ENCODE data around the gene IGFBP7.

The IGFBP7 gene

GRCh38 chr4:57097711-57098110 lies 12.5 kb downstream of the IGFBP7 start:
- no peak for DNase-seq
- TF ChIP-seq POLR2A (IDR thresholded peaks at IDR 0.05; ENCODE audit: low read length) (no peak), GATA1 (IDR thresholded peaks at IDR 0.05; ENCODE audit: low read depth, low read length) (no peak)

- no peak for DNase-seq
- TF ChIP-seq POLR2A (IDR thresholded peaks at IDR 0.05; ENCODE audit: low read length) (no peak), GATA1 (IDR thresholded peaks at IDR 0.05; ENCODE audit: low read depth, low read length) (no peak)
These were observed 14.2 kb downstream of the IGFBP7 start for GRCh38 chr4:57095956-57096355.

GRCh38 chr4:57095245-57095644 lies 14.9 kb downstream of the IGFBP7 start:
- TF ChIP-seq POLR2A (IDR thresholded peaks at IDR 0.05; ENCODE audit: low read length) (no peak), GATA1 (IDR thresholded peaks at IDR 0.05; ENCODE audit: low read depth, low read length) (no peak)
- DNase-seq = no peak

- TF ChIP-seq GATA1 (IDR thresholded peaks at IDR 0.05; ENCODE audit: low read depth, low read length) = no peak
- no peak for TF ChIP-seq POLR2A (IDR thresholded peaks at IDR 0.05; ENCODE audit: low read length)
- DNase-seq = no peak
These were observed 15.4 kb downstream of the IGFBP7 start for GRCh38 chr4:57094832-57095223.

- no peak for DNase-seq
- TF ChIP-seq POLR2A (IDR thresholded peaks at IDR 0.05; ENCODE audit: low read length) = no peak
- no peak for TF ChIP-seq GATA1 (IDR thresholded peaks at IDR 0.05; ENCODE audit: low read depth, low read length)
These were observed 16.0 kb downstream of the IGFBP7 start for GRCh38 chr4:57093845-57094831.

- TF ChIP-seq GATA1 (IDR thresholded peaks at IDR 0.05; ENCODE audit: low read depth, low read length) = no peak
- no peak for TF ChIP-seq POLR2A (IDR thresholded peaks at IDR 0.05; ENCODE audit: low read length)
- no peak for DNase-seq
These were observed 18.5 kb downstream of the IGFBP7 start for GRCh38 chr4:57091657-57092162.

- TF ChIP-seq POLR2A (IDR thresholded peaks at IDR 0.05; ENCODE audit: low read length) (no peak), GATA1 (IDR thresholded peaks at IDR 0.05; ENCODE audit: low read depth, low read length) (no peak)
- DNase-seq = no peak
These were observed 20.1 kb downstream of the IGFBP7 start for GRCh38 chr4:57090079-57090478.

- TF ChIP-seq POLR2A (IDR thresholded peaks at IDR 0.05; ENCODE audit: low read length) (no peak), GATA1 (IDR thresholded peaks at IDR 0.05; ENCODE audit: low read depth, low read length) (no peak)
- no peak for DNase-seq
These were observed 20.6 kb downstream of the IGFBP7 start for GRCh38 chr4:57089549-57089948.

GRCh38 chr4:57086031-57086723 lies 24.0 kb downstream of the IGFBP7 start:
- no peak for TF ChIP-seq GATA1 (IDR thresholded peaks at IDR 0.05; ENCODE audit: low read depth, low read length)
- TF ChIP-seq POLR2A (IDR thresholded peaks at IDR 0.05; ENCODE audit: low read length) = no peak
- no peak for DNase-seq

GRCh38 chr4:57085278-57085677 lies 24.9 kb downstream of the IGFBP7 start:
- TF ChIP-seq POLR2A (IDR thresholded peaks at IDR 0.05; ENCODE audit: low read length) (no peak), GATA1 (IDR thresholded peaks at IDR 0.05; ENCODE audit: low read depth, low read length) (no peak)
- DNase-seq = no peak

GRCh38 chr4:57084360-57084759 lies 25.8 kb downstream of the IGFBP7 start:
- DNase-seq = no peak
- TF ChIP-seq POLR2A (IDR thresholded peaks at IDR 0.05; ENCODE audit: low read length) (no peak), GATA1 (IDR thresholded peaks at IDR 0.05; ENCODE audit: low read depth, low read length) (no peak)

- DNase-seq = no peak
- TF ChIP-seq GATA1 (IDR thresholded peaks at IDR 0.05; ENCODE audit: low read depth, low read length) (no peak), POLR2A (IDR thresholded peaks at IDR 0.05; ENCODE audit: low read length) (no peak)
These were observed 27.1 kb downstream of the IGFBP7 start for GRCh38 chr4:57083090-57083489.

- TF ChIP-seq GATA1 (IDR thresholded peaks at IDR 0.05; ENCODE audit: low read depth, low read length) (no peak), POLR2A (IDR thresholded peaks at IDR 0.05; ENCODE audit: low read length) (no peak)
- no peak for DNase-seq
These were observed 28.2 kb downstream of the IGFBP7 start for GRCh38 chr4:57081651-57082621.

Measured in erythroblast (primary cell).